Measurements from ENCODE around the gene LANCL2. TPM values are rescaled to one million over a fixed set of nuclear protein-coding genes. Genes with fewer than 3 reads are reported as not detected.
"Not testable (repeated sequence)": the region's sequence is repeated elsewhere in the genome, so short reads cannot be mapped to it uniquely, and the experiment has no call there.

LANCL2 gene, protein sequence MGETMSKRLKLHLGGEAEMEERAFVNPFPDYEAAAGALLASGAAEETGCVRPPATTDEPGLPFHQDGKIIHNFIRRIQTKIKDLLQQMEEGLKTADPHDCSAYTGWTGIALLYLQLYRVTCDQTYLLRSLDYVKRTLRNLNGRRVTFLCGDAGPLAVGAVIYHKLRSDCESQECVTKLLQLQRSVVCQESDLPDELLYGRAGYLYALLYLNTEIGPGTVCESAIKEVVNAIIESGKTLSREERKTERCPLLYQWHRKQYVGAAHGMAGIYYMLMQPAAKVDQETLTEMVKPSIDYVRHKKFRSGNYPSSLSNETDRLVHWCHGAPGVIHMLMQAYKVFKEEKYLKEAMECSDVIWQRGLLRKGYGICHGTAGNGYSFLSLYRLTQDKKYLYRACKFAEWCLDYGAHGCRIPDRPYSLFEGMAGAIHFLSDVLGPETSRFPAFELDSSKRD
- 10 to 100 TPM; 26.1 to 29.7 (median 28.2) TPM for polyA plus RNA-seq (ENCODE audit: insufficient read length in 4 of 4)

- DNase-seq (ENCODE audit: low read depth in 4 of 4, low spot score in 3 of 4) = peak in 1 of 4 donors; percentile 36
Measured at GRCh38 chr7:55365205-55365674, at the start of gene LANCL2. TSS of gene LANCL2 (plus strand) at chr7:55365337. CDS start at chr7:55366026, 689 bp downstream.

- no peak for DNase-seq (ENCODE audit: low read depth in 4 of 4, low spot score in 3 of 4)
Measured at GRCh38 chr7:55325371-55325792, 39.8 kb upstream of the LANCL2 start.

GRCh38 chr7:55326081-55326835 lies 38.9 kb upstream of the LANCL2 start:
- no peak for DNase-seq (ENCODE audit: low read depth in 4 of 4, low spot score in 3 of 4)

DNA sequence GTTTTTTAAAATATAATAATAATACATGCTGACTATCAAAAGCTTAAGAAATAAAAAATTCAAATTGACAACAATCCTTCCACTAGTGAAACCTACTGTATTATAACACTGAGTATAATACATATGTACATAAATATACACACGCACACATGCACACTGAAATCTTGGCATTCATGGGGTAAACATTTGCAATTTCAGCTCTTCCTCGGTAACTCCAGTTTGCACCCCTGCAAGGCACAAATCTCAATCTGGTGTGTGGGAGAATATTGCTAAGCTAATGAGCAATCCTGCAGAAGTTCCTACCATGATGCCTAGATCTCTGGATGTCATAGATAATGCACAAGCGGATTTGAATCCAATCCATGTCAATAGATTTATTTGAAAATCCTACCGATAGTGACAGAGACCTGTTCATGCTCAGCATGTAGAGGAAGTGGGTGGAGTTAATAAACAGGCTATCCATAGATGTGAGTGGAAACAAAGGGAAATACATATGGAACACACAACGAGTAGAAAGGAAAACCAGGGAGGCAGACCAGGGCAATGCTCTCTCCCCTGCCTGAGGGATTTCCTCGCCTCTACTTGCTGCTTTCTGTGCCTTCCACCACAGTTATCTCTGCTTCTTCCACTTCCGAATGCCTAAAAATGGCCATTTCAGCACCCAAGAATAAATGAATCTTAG lies 38.1 kb upstream of the LANCL2 start:
- no peak for DNase-seq (ENCODE audit: low read depth in 4 of 4, low spot score in 3 of 4)

GRCh38 chr7:55335151-55335550 lies 30.0 kb upstream of the LANCL2 start:
- no peak for DNase-seq (ENCODE audit: low read depth in 4 of 4, low spot score in 3 of 4)

DNA sequence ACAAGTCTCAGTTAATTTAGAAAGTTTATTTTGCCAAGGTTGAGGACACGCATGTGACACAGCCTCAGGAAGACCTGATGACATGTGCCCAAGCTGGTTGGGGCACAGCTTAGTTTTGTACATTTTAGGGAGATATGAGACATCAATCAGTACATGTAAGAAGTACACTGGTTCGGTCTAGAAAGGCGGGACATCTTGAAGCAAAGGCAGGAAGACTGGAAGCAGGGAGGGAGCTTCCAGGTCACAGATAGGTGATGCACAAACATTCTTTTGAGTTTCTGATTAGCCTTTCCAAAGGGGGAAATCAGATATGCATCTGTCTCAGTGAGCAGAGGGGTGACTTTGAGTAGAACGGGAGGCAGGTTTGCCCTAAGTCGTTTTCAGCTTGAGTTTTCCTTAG lies 29.4 kb upstream of the LANCL2 start:
- DNase-seq (ENCODE audit: low read depth in 4 of 4, low spot score in 3 of 4) = no peak

DNA sequence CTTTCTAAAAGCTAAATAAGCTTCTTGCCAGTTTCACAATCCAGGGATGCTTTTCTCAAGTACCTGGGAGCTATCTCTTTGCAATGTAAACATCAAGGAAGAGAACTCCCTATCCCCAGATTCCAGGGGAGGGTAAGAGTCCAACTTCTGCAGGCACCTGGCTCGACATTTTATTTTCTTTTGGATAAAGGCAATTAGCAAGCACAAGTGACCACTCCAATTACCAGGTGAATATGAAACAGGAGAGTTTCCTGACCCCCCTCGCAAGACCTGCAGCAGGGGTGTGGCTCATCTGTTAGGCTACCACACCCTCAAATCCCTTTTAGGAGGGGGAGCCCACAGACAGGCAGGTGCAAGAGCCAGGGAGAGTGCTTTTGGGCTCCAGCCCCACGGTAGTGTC lies 28.6 kb upstream of the LANCL2 start:
- DNase-seq (ENCODE audit: low read depth in 4 of 4, low spot score in 3 of 4) = no peak

- DNase-seq (ENCODE audit: low read depth in 4 of 4, low spot score in 3 of 4) = no peak
Measured at GRCh38 chr7:55339033-55340000, 25.8 kb upstream of the LANCL2 start.

DNA sequence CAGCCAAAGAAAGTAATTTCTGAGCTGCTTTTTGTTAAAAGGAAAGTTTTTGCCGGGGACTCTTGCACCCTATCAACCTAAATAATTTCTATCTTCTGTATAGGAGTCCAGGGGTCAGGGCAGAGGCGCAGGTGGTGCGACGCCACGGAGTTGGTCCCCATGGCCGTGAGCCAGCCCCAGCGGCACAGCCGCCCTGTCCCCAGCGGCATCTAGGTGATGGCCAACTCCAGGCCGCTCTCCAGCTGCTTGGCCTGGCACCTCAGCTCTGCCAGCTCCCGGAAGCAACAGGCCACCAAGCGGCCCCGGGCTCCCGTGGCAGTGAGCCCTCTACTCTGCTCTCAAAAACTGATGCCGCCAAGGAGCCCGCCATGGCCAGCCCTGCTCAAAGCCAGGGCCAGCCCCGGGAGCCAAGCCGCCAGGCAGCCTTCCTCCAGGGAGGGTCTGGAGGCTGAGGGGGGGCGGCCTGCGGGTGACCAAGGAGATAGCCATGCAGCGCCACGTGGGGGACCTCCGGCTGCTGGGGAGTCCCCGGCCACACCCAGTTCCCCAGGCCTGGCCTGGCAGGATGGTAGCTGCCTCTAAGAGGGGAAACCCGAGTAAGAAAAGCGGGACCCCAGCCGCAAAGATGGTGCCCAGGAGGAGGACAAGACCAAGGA lies 22.8 kb upstream of the LANCL2 start:
- DNase-seq (ENCODE audit: low read depth in 4 of 4, low spot score in 3 of 4) = no peak

- DNase-seq (ENCODE audit: low read depth in 4 of 4, low spot score in 3 of 4) = no peak
Measured at GRCh38 chr7:55343002-55343781, 21.9 kb upstream of the LANCL2 start.

DNA sequence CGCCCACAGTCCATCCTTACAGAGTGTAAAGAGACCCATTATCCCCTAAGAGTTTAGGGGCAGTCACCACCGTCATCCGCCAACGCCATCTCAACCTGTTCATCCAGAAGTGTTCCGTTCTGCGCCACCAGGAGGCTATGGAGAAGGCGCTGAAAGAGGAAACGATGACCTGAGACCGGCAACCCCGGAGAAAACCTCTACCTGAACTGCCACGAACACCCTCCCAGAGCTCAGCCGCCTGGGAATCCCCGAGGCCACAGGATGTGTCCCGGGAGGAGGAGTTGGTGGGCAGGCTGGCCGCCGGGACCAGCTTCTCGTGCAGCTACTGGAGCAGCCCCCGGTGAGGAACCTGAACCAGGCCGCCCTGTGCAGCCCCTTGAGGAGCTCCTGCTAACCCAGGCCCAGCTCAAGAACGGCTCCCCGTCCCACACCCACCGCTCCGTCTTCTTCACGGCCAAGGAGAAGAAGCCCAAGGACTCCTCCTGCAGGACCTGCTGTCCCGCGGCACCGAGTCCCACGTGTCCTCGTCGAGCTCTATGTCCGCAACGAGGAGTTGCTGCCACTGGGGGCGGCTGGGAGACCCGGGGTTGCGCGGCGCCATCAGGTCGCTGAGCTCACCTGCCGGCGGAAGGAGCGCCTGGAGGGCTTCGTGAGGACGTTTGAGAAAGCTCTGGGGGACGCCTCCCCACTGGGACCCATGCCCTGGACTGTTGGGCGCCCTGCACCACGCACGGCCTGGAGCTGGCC lies 21.1 kb upstream of the LANCL2 start:
- DNase-seq (ENCODE audit: low read depth in 4 of 4, low spot score in 3 of 4) = no peak

- no peak for DNase-seq (ENCODE audit: low read depth in 4 of 4, low spot score in 3 of 4)
Measured at GRCh38 chr7:55344840-55345239, 20.3 kb upstream of the LANCL2 start.

DNA sequence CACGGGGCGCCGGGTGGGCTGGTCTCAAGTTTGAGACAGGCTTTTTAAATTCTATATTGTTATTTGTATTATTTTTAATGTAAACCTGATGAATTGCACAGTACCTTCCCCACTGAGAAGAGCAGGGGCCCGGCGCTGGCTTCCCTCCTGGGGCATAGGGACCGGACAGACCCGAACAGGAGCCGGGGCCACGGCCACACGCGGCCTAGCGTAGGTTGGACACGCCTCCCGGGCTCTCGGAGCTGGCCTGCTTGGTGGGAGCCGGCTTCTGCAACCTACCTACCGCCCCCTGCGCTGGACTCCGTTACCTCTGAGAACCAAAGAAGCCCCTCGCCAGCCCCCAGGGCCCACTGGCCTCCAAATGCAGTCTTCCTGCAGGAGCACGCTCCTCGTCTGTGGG lies 19.8 kb upstream of the LANCL2 start:
- no peak for DNase-seq (ENCODE audit: low read depth in 4 of 4, low spot score in 3 of 4)

- no peak for DNase-seq (ENCODE audit: low read depth in 4 of 4, low spot score in 3 of 4)
Measured at GRCh38 chr7:55348502-55348901, 16.6 kb upstream of the LANCL2 start.

GRCh38 chr7:55349121-55349520 lies 16.0 kb upstream of the LANCL2 start:
- no peak for DNase-seq (ENCODE audit: low read depth in 4 of 4, low spot score in 3 of 4)

GRCh38 chr7:55350281-55350680 lies 14.9 kb upstream of the LANCL2 start:
- no peak for DNase-seq (ENCODE audit: low read depth in 4 of 4, low spot score in 3 of 4)

DNA sequence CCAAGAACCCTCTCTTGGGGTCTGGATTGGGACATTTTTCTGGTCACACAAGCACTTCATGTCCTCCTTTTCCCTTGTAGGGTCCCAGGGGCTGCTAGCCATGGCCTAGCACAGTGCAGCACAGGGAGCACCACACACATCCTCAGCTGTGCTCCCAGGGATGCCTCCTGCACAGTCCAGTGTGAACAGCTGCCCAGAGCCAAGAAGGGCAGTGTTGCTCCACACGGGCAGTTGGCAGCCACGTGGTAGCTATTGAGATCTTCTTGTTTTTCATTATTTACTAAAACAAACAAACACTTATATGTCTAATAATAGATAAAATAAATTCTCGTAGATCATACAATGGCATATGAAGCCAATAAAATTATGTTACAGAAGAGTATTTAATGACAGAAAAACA lies 13.9 kb upstream of the LANCL2 start:
- DNase-seq (ENCODE audit: low read depth in 4 of 4, low spot score in 3 of 4) = no peak

- not testable (repeated sequence) for DNase-seq (ENCODE audit: low read depth in 4 of 4, low spot score in 3 of 4)
Measured at GRCh38 chr7:55352947-55353273, 12.2 kb upstream of the LANCL2 start.

All from left renal pelvis (tissue), 4 donors.